ENCODE data around the gene FAM13A. TPM values are rescaled to one million over a fixed set of nuclear protein-coding genes. Genes with fewer than 3 reads are reported as not detected.

Gene FAM13A
- total and polyA plus RNA-seq, 10 donors, result 2.7 to 24.9 (median 18.3) TPM

DNA sequence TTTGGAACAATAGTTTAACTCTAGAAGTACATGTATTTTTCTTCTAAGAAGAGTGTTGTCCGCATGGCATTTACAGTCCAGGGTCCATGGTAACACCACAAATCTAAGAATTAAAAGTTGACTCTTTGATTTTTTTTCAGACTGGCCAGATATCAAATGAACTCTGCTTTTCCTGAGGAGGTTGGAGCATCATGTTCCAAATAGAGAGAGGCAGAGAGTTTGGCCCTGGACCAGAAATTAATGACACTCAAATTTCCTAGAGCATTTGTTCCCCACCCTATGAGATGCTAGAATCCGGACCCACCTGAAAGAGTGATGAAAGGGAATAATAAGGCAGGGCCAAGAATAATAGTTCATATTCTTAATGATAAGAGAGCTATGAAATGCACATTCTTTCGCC lies 312.4 kb downstream of the FAM13A start:
- H3K4me3 ChIP-seq, result no peak overlapping the region
- intact Hi-C loops (cut with DNase I; ENCODE audit: low total_unique reads), result no loop called here
- peaks cover 0 to 58% (median 16%) of the 10 kb centered on the region in 6 donors for H3K36me3 ChIP-seq
- no peak for DNase-seq
- WGBS, 5 donors, result 93 to 99% (median 95%) methylated on average over 3 of the region's 3 CpGs
- H3K4me1 ChIP-seq, result no peaks in the 10 kb centered on the region
- H3K27ac ChIP-seq, result no peak overlapping the region
- no peaks in the 10 kb centered on the region for H3K27me3 ChIP-seq (replicated peaks in 1 of 7)
- TF ChIP-seq POLR2A (IDR thresholded peaks at IDR 0.05) (no peak), POLR2AphosphoS5 (IDR thresholded peaks at IDR 0.05) (no peak)
- TF ChIP-seq, protein P1, sequence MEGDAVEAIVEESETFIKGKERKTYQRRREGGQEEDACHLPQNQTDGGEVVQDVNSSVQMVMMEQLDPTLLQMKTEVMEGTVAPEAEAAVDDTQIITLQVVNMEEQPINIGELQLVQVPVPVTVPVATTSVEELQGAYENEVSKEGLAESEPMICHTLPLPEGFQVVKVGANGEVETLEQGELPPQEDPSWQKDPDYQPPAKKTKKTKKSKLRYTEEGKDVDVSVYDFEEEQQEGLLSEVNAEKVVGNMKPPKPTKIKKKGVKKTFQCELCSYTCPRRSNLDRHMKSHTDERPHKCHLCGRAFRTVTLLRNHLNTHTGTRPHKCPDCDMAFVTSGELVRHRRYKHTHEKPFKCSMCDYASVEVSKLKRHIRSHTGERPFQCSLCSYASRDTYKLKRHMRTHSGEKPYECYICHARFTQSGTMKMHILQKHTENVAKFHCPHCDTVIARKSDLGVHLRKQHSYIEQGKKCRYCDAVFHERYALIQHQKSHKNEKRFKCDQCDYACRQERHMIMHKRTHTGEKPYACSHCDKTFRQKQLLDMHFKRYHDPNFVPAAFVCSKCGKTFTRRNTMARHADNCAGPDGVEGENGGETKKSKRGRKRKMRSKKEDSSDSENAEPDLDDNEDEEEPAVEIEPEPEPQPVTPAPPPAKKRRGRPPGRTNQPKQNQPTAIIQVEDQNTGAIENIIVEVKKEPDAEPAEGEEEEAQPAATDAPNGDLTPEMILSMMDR (IDR thresholded peaks at IDR 0.05 in 8 of 11, conservative IDR thresholded peaks at IDR 0.05 in 3 of 11), result no peak
- H3K9me3 ChIP-seq, result no peaks in the 10 kb centered on the region

- Histone ChIP-seq H3K36me3 (peaks cover 0 to 55% (median 9%) of the 10 kb centered on the region in 6 donors), H3K27ac (no peak overlapping the region), H3K9me3 (no peaks in the 10 kb centered on the region), H3K4me1 (no peaks in the 10 kb centered on the region), H3K4me3 (no peak overlapping the region), H3K27me3 (replicated peaks in 1 of 7) (no peaks in the 10 kb centered on the region)
- intact Hi-C loops (cut with DNase I; ENCODE audit: low total_unique reads), result no loop called here
- 92 to 98% (median 94%) methylated on average over 3 of the region's 3 CpGs for WGBS, 5 donors
- TF ChIP-seq POLR2A (IDR thresholded peaks at IDR 0.05) (no peak), POLR2AphosphoS5 (IDR thresholded peaks at IDR 0.05) (no peak)
- TF ChIP-seq, protein P1 (IDR thresholded peaks at IDR 0.05 in 8 of 11, conservative IDR thresholded peaks at IDR 0.05 in 3 of 11), result no peak
- DNase-seq, result no peak
Measured at GRCh38 chr4:88743696-88744095, 313.3 kb downstream of the FAM13A start.

DNA sequence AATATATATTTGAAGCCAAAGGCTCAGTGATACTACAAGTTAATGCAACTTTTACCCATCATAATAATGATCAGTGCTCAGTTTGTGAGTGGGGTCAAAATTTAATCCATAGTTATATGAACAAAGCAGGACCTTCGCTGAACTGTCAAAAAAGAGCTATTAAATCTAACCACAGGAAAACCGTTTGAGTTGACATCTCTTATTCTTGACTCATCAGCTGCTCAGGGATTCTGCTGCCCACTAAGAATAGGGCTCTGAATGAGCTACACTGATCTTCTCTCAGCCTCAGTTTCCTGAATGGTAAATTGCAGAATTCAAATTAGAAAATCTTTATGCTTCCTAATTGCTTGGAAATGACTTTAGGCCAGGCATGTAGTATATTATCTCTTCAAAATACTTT lies 314.4 kb downstream of the FAM13A start:
- TF ChIP-seq POLR2AphosphoS5 (IDR thresholded peaks at IDR 0.05) (no peak), POLR2A (IDR thresholded peaks at IDR 0.05) (no peak)
- TF ChIP-seq, protein P1 (IDR thresholded peaks at IDR 0.05 in 8 of 11, conservative IDR thresholded peaks at IDR 0.05 in 3 of 11), result no peak
- Histone ChIP-seq H3K27ac (no peak overlapping the region), H3K27me3 (replicated peaks in 1 of 7) (no peaks in the 10 kb centered on the region), H3K4me3 (no peak overlapping the region), H3K9me3 (no peaks in the 10 kb centered on the region), H3K36me3 (peaks cover 0 to 50% (median 2%) of the 10 kb centered on the region in 6 donors), H3K4me1 (peaks cover 0 to 9% (median 5%) of the 10 kb centered on the region in 6 donors)
- intact Hi-C loops (cut with DNase I; ENCODE audit: low total_unique reads), result no loop called here
- no peak for DNase-seq
- WGBS, 5 donors, result 47 to 61% (median 60%) methylated on average over 2 of the region's 2 CpGs

GRCh38 chr4:88738180-88738579 lies 318.8 kb downstream of the FAM13A start:
- intact Hi-C loops (cut with DNase I; ENCODE audit: low total_unique reads), result no loop called here
- no peaks in the 10 kb centered on the region for H3K9me3 ChIP-seq
- H3K27me3 ChIP-seq (replicated peaks in 1 of 7), result no peaks in the 10 kb centered on the region
- DNase-seq, result no peak
- H3K36me3 ChIP-seq, result peaks cover 0 to 24% (median 0%) of the 10 kb centered on the region in 6 donors
- TF ChIP-seq, protein P1 (IDR thresholded peaks at IDR 0.05 in 8 of 11, conservative IDR thresholded peaks at IDR 0.05 in 3 of 11), result no peak
- TF ChIP-seq POLR2AphosphoS5 (IDR thresholded peaks at IDR 0.05), result peak in 1 of 3 donors; percentile 6
- H3K4me3 ChIP-seq, result no peak overlapping the region
- no peak overlapping the region for H3K27ac ChIP-seq
- H3K4me1 ChIP-seq, result peaks cover 0 to 16% (median 6%) of the 10 kb centered on the region in 6 donors
- 79 to 88% (median 80%) methylated on average over 4 of the region's 4 CpGs for WGBS, 5 donors
